ENCODE data around the gene SERPINA12. TPM values are rescaled to one million over a fixed set of nuclear protein-coding genes. Genes with fewer than 3 reads are reported as not detected.

Gene SERPINA12
- total RNA-seq, 4 donors from 2014 or later: not detected

DNA sequence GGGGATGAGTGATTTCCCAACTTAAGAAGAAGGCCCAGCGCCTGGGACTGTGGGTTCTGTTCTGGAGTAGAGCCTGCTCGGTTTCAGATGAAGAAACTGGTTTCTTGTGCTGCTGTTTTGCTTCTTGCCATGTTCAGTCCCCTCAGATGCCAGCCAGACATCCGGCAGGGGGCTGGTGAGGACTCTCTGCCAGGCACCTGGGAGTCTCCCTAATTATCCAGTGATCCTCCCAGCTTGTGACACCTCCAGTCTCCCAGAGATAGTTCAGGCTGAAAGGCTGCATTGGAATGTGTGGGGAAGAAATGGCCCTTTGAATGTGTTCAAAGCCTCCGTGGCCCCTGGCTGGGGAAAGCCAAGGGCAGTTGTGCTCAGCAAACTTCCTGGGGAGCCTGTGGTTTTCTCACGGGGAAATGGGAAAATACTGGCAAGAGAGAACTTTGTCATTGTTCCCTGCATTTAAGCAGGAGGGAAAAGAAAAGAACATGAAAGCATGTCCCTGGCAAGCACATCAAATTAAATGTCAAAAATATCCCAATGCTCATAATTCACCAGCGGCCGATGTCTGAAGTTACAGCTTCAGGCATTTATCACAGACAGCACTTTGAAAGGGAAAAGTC, 8.5 kb upstream of the SERPINA12 start:
- TF ChIP-seq, protein P1, sequence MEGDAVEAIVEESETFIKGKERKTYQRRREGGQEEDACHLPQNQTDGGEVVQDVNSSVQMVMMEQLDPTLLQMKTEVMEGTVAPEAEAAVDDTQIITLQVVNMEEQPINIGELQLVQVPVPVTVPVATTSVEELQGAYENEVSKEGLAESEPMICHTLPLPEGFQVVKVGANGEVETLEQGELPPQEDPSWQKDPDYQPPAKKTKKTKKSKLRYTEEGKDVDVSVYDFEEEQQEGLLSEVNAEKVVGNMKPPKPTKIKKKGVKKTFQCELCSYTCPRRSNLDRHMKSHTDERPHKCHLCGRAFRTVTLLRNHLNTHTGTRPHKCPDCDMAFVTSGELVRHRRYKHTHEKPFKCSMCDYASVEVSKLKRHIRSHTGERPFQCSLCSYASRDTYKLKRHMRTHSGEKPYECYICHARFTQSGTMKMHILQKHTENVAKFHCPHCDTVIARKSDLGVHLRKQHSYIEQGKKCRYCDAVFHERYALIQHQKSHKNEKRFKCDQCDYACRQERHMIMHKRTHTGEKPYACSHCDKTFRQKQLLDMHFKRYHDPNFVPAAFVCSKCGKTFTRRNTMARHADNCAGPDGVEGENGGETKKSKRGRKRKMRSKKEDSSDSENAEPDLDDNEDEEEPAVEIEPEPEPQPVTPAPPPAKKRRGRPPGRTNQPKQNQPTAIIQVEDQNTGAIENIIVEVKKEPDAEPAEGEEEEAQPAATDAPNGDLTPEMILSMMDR (IDR thresholded peaks at IDR 0.05; ENCODE audit: low read depth): no peak

- TF ChIP-seq, protein P1 (IDR thresholded peaks at IDR 0.05; ENCODE audit: low read depth): no peak
Observed at GRCh38 chr14:94517248-94517640, 8.0 kb upstream of the SERPINA12 start.

- TF ChIP-seq, protein P1 (IDR thresholded peaks at IDR 0.05; ENCODE audit: low read depth): no peak
Observed at GRCh38 chr14:94515856-94516255, 6.6 kb upstream of the SERPINA12 start.

DNA sequence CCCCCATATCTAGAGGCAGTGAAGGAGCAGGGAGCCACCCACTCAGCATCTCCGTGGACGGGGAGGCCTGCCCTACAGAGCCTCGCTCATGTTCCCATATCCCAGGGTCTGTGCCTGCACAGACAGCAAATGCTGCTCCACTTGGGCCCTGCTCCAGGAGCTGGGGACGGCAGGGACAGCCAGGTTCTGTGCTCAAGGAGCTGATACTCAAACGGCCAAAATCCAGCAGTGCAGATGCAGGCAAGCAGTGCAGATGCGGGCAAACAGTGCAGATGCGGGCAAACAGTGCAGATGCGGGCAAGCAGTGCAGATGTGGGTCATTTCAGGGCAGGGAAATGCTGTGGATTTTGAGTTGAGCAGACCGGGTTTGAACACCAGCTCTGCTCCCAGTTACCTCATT, 6.2 kb upstream of the SERPINA12 start:
- TF ChIP-seq, protein P1 (IDR thresholded peaks at IDR 0.05; ENCODE audit: low read depth): no peak

DNA sequence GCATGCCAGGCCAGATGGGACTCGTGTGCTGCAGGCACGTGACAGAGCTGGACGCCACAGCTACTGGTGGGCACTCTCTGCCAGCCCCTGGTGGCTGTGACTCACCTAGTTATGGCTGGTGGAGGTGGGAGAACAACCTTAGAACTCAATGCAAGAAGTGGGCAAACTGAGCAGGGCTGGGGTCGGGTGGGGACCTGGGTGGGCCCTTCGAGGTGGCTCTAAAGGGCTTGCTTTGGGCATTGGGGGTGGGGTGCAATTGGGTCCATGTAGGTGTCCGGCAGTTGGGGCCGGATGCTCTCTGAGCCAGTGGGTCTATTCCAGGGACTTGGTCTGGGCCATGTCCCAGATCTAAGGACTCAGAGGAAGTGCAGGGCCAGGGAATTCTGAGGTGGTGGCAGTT, 5.1 kb upstream of the SERPINA12 start:
- TF ChIP-seq, protein P1 (IDR thresholded peaks at IDR 0.05; ENCODE audit: low read depth): no peak

GRCh38 chr14:94505641-94506040, 3.6 kb downstream of the SERPINA12 start:
- TF ChIP-seq, protein P1 (IDR thresholded peaks at IDR 0.05; ENCODE audit: low read depth): no peak

GRCh38 chr14:94505206-94505605, 4.1 kb downstream of the SERPINA12 start:
- TF ChIP-seq, protein P1 (IDR thresholded peaks at IDR 0.05; ENCODE audit: low read depth): no peak

All from subcutaneous adipose tissue (tissue), 4 donors.